ENCODE results near the gene GALC. TPM values are rescaled to one million over a fixed set of nuclear protein-coding genes. Genes with fewer than 3 reads are reported as not detected.
"Not testable (repeated sequence)": the region's sequence is repeated elsewhere in the genome, so short reads cannot be mapped to it uniquely, and the experiment has no call there.

GALC gene
- polyA plus RNA-seq, 1 donor from 2014 or later: 42.6 TPM

DNA sequence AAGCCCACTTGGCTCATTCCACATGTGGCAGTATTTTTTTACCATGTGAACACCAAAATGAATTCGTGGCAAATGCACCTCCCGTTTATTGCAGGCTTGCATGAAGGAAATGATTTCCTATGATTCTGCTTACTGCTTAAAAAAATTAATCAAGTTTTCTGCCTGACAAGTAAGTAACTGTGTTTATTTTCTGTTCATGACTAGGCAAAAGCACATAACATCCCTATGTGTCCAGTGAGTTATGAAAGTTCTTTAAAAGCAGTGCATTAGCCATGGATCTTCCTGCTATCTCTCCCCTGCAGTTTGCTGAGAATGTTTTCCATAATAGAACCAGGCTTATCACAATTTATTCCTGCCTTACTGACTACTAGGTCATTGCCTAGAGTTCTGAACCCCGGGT is 32.3 kb upstream of the GALC start:
- H3K9me2 ChIP-seq (ENCODE audit: insufficient read depth, low read length): no peaks in the 10 kb centered on the region
- H3K4me2 ChIP-seq (ENCODE audit: low read length): no peak overlapping the region
- H3K9ac ChIP-seq (ENCODE audit: low read length): no peak overlapping the region
- no peaks in the 10 kb centered on the region for H3F3A ChIP-seq (ENCODE audit: insufficient read depth, low read length, poor library complexity, severe bottlenecking)
- no peaks in the 10 kb centered on the region for H3K9me3 ChIP-seq (ENCODE audit: low read length)
- H3K79me2 ChIP-seq (replicated peaks; ENCODE audit: insufficient read depth, low read length): no peaks in the 10 kb centered on the region
- H3K27me3 ChIP-seq (ENCODE audit: insufficient read depth, low read depth, low read length): no peaks in the 10 kb centered on the region
- H2AFZ ChIP-seq (ENCODE audit: low read depth, low read length): no peak overlapping the region
- no peak overlapping the region for H3K27ac ChIP-seq (ENCODE audit: low read length)
- no peaks in the 10 kb centered on the region for H3K36me3 ChIP-seq (ENCODE audit: insufficient read depth, low read length)
- H3K4me3 ChIP-seq (ENCODE audit: low read length): no peak overlapping the region
- no peaks in the 10 kb centered on the region for H4K20me1 ChIP-seq (ENCODE audit: insufficient read depth)
- no peak for TF ChIP-seq CTCF (IDR thresholded peaks at IDR 0.05; ENCODE audit: poor library complexity, severe bottlenecking)
- TF ChIP-seq, protein P1, sequence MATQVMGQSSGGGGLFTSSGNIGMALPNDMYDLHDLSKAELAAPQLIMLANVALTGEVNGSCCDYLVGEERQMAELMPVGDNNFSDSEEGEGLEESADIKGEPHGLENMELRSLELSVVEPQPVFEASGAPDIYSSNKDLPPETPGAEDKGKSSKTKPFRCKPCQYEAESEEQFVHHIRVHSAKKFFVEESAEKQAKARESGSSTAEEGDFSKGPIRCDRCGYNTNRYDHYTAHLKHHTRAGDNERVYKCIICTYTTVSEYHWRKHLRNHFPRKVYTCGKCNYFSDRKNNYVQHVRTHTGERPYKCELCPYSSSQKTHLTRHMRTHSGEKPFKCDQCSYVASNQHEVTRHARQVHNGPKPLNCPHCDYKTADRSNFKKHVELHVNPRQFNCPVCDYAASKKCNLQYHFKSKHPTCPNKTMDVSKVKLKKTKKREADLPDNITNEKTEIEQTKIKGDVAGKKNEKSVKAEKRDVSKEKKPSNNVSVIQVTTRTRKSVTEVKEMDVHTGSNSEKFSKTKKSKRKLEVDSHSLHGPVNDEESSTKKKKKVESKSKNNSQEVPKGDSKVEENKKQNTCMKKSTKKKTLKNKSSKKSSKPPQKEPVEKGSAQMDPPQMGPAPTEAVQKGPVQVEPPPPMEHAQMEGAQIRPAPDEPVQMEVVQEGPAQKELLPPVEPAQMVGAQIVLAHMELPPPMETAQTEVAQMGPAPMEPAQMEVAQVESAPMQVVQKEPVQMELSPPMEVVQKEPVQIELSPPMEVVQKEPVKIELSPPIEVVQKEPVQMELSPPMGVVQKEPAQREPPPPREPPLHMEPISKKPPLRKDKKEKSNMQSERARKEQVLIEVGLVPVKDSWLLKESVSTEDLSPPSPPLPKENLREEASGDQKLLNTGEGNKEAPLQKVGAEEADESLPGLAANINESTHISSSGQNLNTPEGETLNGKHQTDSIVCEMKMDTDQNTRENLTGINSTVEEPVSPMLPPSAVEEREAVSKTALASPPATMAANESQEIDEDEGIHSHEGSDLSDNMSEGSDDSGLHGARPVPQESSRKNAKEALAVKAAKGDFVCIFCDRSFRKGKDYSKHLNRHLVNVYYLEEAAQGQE (IDR thresholded peaks at IDR 0.05; ENCODE audit: borderline replicate concordance): no peak

DNA sequence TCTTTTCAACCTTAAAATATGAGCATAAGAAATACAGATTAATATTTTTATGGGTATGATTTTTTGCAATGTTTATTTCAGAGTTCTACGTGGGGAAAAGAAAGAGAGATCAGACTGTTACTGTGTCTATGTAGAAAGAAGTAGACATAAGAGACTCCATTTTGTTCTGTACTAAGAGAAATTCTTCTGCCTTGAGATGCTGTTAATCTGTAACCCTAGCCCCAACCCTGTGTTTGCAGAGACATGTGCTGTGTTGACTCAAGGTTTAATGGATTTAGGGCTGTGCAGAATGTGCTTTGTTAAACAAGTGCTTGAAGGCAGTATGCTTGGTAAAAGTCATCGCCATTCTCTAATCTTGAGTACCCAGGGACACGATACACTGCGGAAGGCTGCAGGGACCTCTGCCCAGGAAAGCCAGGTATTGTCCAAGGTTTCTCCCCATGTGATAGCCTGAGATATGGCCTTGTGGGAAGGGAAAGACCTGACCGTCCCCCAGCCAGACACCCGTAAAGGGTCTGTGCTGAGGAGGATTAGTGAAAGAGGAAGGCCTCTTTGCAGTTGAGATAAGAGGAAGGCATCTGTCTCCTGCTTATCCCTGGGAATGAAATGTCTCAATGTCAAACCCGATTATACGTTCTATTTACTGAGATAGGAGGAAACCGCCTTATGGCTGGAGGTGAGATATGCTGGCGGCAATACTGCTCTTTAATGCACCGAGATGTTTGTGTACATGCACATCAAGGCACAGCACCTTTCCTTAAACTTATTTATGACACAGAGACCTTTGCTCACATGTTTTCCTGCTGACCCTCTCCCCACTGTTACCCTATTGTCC is 31.5 kb upstream of the GALC start:
- not testable (repeated sequence) for H4K20me1 ChIP-seq (ENCODE audit: insufficient read depth); H3K79me2 ChIP-seq (replicated peaks; ENCODE audit: insufficient read depth, low read length); H3K9me3 ChIP-seq (ENCODE audit: low read length); H3K4me2 ChIP-seq (ENCODE audit: low read length); H3K27ac ChIP-seq (ENCODE audit: low read length); H3K4me3 ChIP-seq (ENCODE audit: low read length); H3K9ac ChIP-seq (ENCODE audit: low read length); H3K9me2 ChIP-seq (ENCODE audit: insufficient read depth, low read length); H3K27me3 ChIP-seq (ENCODE audit: insufficient read depth, low read depth, low read length); H3F3A ChIP-seq (ENCODE audit: insufficient read depth, low read length, poor library complexity, severe bottlenecking); H3K36me3 ChIP-seq (ENCODE audit: insufficient read depth, low read length); H2AFZ ChIP-seq (ENCODE audit: low read depth, low read length)

DNA sequence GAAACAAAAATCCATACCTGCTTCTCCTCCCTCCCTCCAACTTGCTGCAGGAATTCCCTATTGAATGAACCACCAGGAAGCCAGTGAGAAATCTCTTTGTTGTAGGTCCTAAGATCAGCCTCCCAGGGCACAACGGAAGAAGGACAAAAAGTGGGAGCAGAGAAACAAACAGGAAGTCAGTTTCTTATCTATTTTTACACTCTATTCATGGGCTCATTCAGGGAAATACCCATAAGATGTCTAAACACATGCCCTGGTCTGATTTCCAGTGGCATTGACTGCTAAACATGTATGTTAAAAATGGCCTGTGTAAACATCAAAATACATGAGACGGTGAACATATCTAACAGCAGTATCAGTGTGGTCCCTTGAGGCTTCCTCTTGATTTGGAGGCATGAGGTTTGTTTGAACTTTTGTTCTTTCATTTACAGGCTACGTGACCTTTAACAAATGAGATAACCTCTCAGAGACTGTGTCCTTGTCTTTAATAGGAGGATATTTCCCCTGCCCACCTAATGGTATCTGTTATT is 30.7 kb upstream of the GALC start:
- Histone ChIP-seq H3K79me2 (replicated peaks; ENCODE audit: insufficient read depth, low read length) (no peaks in the 10 kb centered on the region), H3F3A (ENCODE audit: insufficient read depth, low read length, poor library complexity, severe bottlenecking) (no peaks in the 10 kb centered on the region), H2AFZ (ENCODE audit: low read depth, low read length) (no peak overlapping the region), H3K4me3 (ENCODE audit: low read length) (no peak overlapping the region), H3K9me2 (ENCODE audit: insufficient read depth, low read length) (no peaks in the 10 kb centered on the region), H3K4me2 (ENCODE audit: low read length) (no peak overlapping the region), H3K27ac (ENCODE audit: low read length) (no peak overlapping the region), H3K9me3 (ENCODE audit: low read length) (no peaks in the 10 kb centered on the region), H3K9ac (ENCODE audit: low read length) (no peak overlapping the region), H4K20me1 (ENCODE audit: insufficient read depth) (no peaks in the 10 kb centered on the region), H3K36me3 (ENCODE audit: insufficient read depth, low read length) (no peaks in the 10 kb centered on the region), H3K27me3 (ENCODE audit: insufficient read depth, low read depth, low read length) (no peaks in the 10 kb centered on the region)
- TF ChIP-seq CTCF (IDR thresholded peaks at IDR 0.05; ENCODE audit: poor library complexity, severe bottlenecking) (no peak), TAF1 (IDR thresholded peaks at IDR 0.05; ENCODE audit: low read depth) (no peak), MXI1 (conservative IDR thresholded peaks at IDR 0.05; ENCODE audit: poor library complexity, severe bottlenecking) (no peak), POLR2AphosphoS5 (IDR thresholded peaks at IDR 0.05) (no peak), RAD21 (conservative IDR thresholded peaks at IDR 0.05) (no peak), SMC3 (conservative IDR thresholded peaks at IDR 0.05; ENCODE audit: poor library complexity) (no peak), EZH2 (IDR thresholded peaks at IDR 0.05; ENCODE audit: borderline replicate concordance, insufficient read depth, low read length, poor library complexity, severe bottlenecking) (no peak), EP300 (conservative IDR thresholded peaks at IDR 0.05; ENCODE audit: poor library complexity, severe bottlenecking) (no peak)
- TF ChIP-seq, protein P1 (IDR thresholded peaks at IDR 0.05; ENCODE audit: borderline replicate concordance): no peak
